ENCODE results near the gene REPS1.
"Not testable (repeated sequence)": the region's sequence is repeated elsewhere in the genome, so short reads cannot be mapped to it uniquely, and the experiment has no call there.

Gene REPS1

GRCh38 chr6:138945354-138945753 is 42.7 kb downstream of the REPS1 start:
- Histone ChIP-seq H3K27me3 (no peaks in the 10 kb centered on the region), H3K36me3 (peaks cover 8 to 46% (median 34%) of the 10 kb centered on the region in 3 donors), H3K4me3 (no peak overlapping the region), H3K9me3 (no peaks in the 10 kb centered on the region), H3K27ac (no peak overlapping the region), H3K4me1 (peaks cover 0 to 23% (median 6%) of the 10 kb centered on the region in 4 donors)
- no peak for DNase-seq
- TF ChIP-seq, protein P1, sequence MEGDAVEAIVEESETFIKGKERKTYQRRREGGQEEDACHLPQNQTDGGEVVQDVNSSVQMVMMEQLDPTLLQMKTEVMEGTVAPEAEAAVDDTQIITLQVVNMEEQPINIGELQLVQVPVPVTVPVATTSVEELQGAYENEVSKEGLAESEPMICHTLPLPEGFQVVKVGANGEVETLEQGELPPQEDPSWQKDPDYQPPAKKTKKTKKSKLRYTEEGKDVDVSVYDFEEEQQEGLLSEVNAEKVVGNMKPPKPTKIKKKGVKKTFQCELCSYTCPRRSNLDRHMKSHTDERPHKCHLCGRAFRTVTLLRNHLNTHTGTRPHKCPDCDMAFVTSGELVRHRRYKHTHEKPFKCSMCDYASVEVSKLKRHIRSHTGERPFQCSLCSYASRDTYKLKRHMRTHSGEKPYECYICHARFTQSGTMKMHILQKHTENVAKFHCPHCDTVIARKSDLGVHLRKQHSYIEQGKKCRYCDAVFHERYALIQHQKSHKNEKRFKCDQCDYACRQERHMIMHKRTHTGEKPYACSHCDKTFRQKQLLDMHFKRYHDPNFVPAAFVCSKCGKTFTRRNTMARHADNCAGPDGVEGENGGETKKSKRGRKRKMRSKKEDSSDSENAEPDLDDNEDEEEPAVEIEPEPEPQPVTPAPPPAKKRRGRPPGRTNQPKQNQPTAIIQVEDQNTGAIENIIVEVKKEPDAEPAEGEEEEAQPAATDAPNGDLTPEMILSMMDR (IDR thresholded peaks at IDR 0.05), result no peak
- intact Hi-C loops (cut with DNase I; ENCODE audit: low total_unique reads), result no loop called here

DNA sequence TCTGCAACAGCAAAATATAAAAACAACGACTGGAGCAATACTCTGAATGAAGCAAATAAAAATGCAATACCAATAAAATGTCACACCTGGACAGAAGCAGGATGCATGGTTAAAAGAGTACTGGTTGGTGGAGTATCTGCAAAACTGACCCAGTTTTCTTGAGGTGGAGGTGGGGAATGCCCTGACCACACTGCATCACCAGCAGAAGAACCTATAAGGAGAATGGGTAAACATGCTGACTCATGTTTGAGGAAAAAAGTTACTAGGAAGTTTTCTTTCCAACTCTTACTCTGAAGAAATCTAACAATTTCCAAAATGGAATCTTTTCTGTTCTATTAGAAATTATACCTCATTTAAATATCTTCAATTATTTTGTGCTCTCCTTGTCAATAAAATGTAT is 43.6 kb downstream of the REPS1 start:
- Histone ChIP-seq H3K9me3 (no peaks in the 10 kb centered on the region), H3K36me3 (peaks cover 8 to 52% (median 34%) of the 10 kb centered on the region in 3 donors), H3K4me3 (no peak overlapping the region), H3K4me1 (peaks cover 0 to 16% (median 6%) of the 10 kb centered on the region in 4 donors), H3K27me3 (no peaks in the 10 kb centered on the region), H3K27ac (no peak overlapping the region)
- TF ChIP-seq, protein P1 (IDR thresholded peaks at IDR 0.05), result no peak
- DNase-seq, result no peak
- intact Hi-C loops (cut with DNase I; ENCODE audit: low total_unique reads), result no loop called here

GRCh38 chr6:138943089-138943625 is 44.9 kb downstream of the REPS1 start:
- no peaks in the 10 kb centered on the region for H3K9me3 ChIP-seq
- no peaks in the 10 kb centered on the region for H3K27me3 ChIP-seq
- DNase-seq, result no peak
- peaks cover 0 to 5% (median 2%) of the 10 kb centered on the region in 4 donors for H3K4me1 ChIP-seq
- peaks cover 8 to 52% (median 34%) of the 10 kb centered on the region in 3 donors for H3K36me3 ChIP-seq
- no peak overlapping the region for H3K27ac ChIP-seq
- TF ChIP-seq, protein P1 (IDR thresholded peaks at IDR 0.05), result no peak
- H3K4me3 ChIP-seq, result no peak overlapping the region
- intact Hi-C loops (cut with DNase I; ENCODE audit: low total_unique reads), result no loop called here

DNA sequence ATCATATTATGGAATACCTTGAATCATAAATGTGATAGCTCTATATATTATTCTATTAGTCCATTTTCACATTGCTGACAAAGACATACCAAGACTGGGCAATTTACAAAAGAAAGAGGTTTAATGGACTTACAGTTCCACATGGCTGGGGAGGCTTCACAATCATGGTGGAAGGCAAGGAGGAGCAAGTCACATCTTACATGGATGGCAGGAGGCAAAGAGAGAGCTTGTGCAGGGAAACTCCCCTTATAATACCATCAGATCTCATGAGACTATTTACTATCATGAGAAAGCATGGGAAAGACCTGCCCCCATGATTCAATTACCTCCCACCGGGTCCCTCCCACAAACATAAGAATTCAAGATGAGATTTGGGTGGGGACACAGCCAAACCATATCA is 51.2 kb downstream of the REPS1 start:
- H3K27me3 ChIP-seq; H3K27ac ChIP-seq; H3K4me1 ChIP-seq; H3K4me3 ChIP-seq; intact Hi-C loops (cut with DNase I; ENCODE audit: low total_unique reads); H3K9me3 ChIP-seq; DNase-seq: not testable (repeated sequence)
- H3K36me3 ChIP-seq, result peaks cover 16 to 31% (median 20%) of the 10 kb centered on the region in 3 donors

DNA sequence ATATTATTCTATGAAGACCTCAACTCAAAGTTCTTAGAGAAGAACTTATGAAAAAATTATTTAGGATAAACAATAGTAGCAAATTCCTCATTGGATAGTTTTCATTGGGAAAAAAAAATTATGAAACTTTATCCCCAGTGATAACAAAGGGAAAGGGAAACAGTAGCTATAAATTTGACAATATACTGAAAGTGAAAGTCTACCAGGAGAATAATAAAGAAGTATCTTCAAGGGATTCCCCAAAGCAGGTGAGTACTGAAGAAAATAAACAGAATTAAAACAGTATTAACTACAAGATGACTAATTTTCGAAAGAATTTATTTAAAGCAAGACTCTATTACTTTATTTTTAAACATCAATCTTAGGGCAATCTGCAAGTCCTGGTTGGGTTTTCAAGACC is 56.4 kb downstream of the REPS1 start:
- peaks cover 9 to 15% (median 10%) of the 10 kb centered on the region in 3 donors for H3K36me3 ChIP-seq

DNA sequence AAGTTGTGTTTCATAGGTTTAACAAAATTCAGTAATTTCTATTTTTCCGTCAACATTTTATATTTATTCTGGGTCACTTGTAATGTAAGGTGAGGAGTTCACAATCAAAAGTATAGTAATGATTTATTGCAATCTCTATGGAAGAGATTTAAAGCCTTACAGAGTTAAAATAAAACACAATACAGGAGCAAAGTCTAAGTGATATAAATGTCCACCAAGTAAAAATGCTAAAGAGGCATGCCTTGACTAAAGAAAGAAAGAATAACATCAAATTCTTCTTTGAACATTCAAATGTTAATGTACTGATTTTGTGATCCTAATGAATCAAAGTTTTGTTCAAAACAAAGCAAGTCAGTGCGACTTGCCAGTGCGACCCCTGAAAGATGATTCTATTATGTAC is 61.5 kb downstream of the REPS1 start:
- intact Hi-C loops (cut with DNase I; ENCODE audit: low total_unique reads), result no loop called here

More for the DNA sequence above, 56.4 kb downstream of the REPS1 start:
- no peaks in the 10 kb centered on the region for H3K27me3 ChIP-seq
- H3K4me1 ChIP-seq, result no peaks in the 10 kb centered on the region
- intact Hi-C loops (cut with DNase I; ENCODE audit: low total_unique reads), result no loop called here
- H3K4me3 ChIP-seq, result no peak overlapping the region
- no peaks in the 10 kb centered on the region for H3K9me3 ChIP-seq
- no peak overlapping the region for H3K27ac ChIP-seq
- TF ChIP-seq, protein P1 (IDR thresholded peaks at IDR 0.05), result no peak
- DNase-seq, result no peak

More for the DNA sequence above, 61.5 kb downstream of the REPS1 start:
- no peak for DNase-seq
- H3K27me3 ChIP-seq, result no peaks in the 10 kb centered on the region
- TF ChIP-seq, protein P1 (IDR thresholded peaks at IDR 0.05), result no peak
- no peaks in the 10 kb centered on the region for H3K4me1 ChIP-seq
- no peak overlapping the region for H3K27ac ChIP-seq
- no peaks in the 10 kb centered on the region for H3K9me3 ChIP-seq
- peaks cover 4 to 21% (median 6%) of the 10 kb centered on the region in 3 donors for H3K36me3 ChIP-seq
- H3K4me3 ChIP-seq, result no peak overlapping the region

Measured in tibial artery (tissue), 4 donors.